Dendritic cell treated with granulocyte-macrophage colony-stimulating factor and Interleukin-4, amounts not matched to agents 40 ng/mL and 50 ng/mL, for 4 days (primary cell): ENCODE results near the gene GAB1.

Source experiments
- H3K27ac Mint-ChIP-seq: one replicate; pipeline ENCODE4 v1.8.0; 2022; ENCODE audit warnings: mild to moderate bottlenecking, mixed read lengths
- H3K27me3 Mint-ChIP-seq: one replicate; pipeline ENCODE4 v1.8.0; 2022; ENCODE audit warnings: mild to moderate bottlenecking, mixed read lengths
- H3K36me3 Mint-ChIP-seq: one replicate; pipeline ENCODE4 v1.8.0; 2022; ENCODE audit warnings: low read depth, mixed read lengths
- H3K4me1 Mint-ChIP-seq: one replicate; pipeline ENCODE4 v1.8.0; 2022; ENCODE audit warnings: low read depth, mixed read lengths
- H3K4me3 Mint-ChIP-seq: one replicate; pipeline ENCODE4 v1.8.0; 2022; ENCODE audit warnings: mild to moderate bottlenecking, moderate library complexity, mixed read lengths
- H3K9me3 Mint-ChIP-seq: one replicate; pipeline ENCODE4 v1.8.0; 2022; ENCODE audit warnings: mixed read lengths
- intact Hi-C: fragments of 100-400 bp; cut with micrococcal nuclease; formaldehyde crosslinking; loops from one replicate; pipeline ENCODE4 v1.15.0; 2022

The GAB1 gene

DNA sequence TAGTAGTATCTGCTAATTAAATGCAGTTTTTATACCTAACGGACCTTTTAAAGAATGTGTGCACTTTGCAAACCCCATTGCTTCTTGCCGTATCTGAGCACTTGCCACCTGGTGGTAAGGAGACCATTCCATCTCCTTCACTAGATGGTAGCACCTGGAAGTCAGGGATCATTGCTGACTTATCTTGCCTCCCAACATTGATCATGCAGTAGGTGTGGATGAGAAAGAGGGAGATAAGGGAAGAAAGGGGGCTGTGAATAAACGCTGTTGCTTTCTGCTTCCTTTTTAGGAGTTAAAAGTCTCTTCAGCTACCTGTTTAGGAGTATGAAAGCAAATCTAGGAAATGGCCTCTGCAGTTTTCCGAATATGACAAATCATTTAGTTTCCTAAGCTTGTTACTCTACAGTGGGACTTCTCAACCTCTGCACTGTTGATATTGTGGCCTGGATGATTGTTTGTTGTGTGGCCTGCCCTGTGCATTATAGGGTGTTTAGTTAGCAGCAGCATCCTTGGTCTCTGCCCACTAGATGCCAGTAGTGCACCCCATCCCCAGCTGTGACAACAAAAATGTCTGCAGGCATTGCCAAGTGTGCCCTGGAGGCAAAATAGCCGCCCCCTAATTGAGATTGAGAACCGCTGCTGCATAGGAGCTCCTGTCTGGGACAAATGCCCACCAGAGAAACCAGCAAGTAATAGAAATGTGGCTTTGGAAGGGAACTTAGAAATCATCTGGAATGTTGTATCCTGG is 38.8 kb downstream of the GAB1 start:
- H3K9me3 Mint-ChIP-seq = no peaks in the 10 kb centered on the region
- H3K4me3 Mint-ChIP-seq = no peak overlapping the region
- peaks cover 24% of the 10 kb centered on the region for H3K4me1 Mint-ChIP-seq
- no peaks in the 10 kb centered on the region for H3K27me3 Mint-ChIP-seq
- H3K36me3 Mint-ChIP-seq = no peaks in the 10 kb centered on the region
- intact Hi-C loops = loop anchor here (5.0 kb wide), 1 partner anchor 38 kb away; the partner anchor contains the start of gene GAB1
- no peak overlapping the region for H3K27ac Mint-ChIP-seq

DNA sequence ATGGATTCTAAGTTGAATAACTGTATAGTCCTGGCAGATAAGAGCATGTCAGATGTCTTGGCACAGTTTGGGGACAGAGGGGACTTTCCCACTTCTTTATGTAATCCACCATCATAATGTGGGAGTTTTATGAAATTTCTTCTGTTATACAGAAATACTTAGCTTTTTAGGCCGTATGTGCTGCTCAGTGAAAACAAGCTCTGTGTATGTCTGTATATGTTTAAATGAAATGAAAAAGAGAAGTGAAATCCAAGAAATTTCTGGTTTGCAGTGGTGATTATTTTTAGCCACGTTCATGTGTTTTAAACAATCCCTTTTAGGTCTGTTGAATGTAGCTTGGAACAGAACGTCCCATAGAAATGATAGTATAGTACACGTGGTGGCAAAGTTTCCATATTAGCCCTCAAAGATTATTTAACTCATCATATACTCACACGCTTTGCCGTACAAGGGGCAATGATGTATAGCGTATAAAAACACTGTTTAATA is 41.0 kb downstream of the GAB1 start:
- H3K9me3 Mint-ChIP-seq = no peaks in the 10 kb centered on the region
- peaks cover 36% of the 10 kb centered on the region for H3K4me1 Mint-ChIP-seq
- no peaks in the 10 kb centered on the region for H3K36me3 Mint-ChIP-seq
- peak overlapping the region; percentile 67 for H3K27ac Mint-ChIP-seq
- H3K27me3 Mint-ChIP-seq = no peaks in the 10 kb centered on the region
- H3K4me3 Mint-ChIP-seq = no peak overlapping the region
- intact Hi-C loops = loop anchor here (5.0 kb wide), 1 partner anchor 40 kb away; the partner anchor contains the start of gene GAB1

DNA sequence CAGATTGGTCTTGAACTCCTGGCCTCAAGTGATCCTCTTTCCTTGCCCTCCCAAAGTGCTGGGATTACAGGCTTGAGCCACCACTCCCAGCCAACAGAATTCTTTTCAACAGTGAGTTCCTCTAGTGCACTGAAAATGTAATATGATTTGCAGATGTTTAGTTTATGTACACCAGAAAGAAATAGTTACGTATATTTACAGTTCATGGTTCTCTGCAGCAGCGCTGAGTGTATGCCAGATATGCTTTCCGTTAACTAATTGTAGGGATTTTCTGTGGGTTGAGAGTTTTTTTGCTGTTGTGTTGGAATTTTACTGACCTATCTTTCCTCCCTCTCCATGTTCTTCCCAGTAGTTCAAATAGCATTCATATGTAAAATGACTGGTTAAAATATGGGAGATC is 44.0 kb downstream of the GAB1 start:
- intact Hi-C loops = no loop called here
- H3K9me3 Mint-ChIP-seq = no peaks in the 10 kb centered on the region
- H3K4me3 Mint-ChIP-seq = no peak overlapping the region
- no peaks in the 10 kb centered on the region for H3K36me3 Mint-ChIP-seq
- H3K27me3 Mint-ChIP-seq = no peaks in the 10 kb centered on the region
- peaks cover 41% of the 10 kb centered on the region for H3K4me1 Mint-ChIP-seq
- H3K27ac Mint-ChIP-seq = no peak overlapping the region

DNA sequence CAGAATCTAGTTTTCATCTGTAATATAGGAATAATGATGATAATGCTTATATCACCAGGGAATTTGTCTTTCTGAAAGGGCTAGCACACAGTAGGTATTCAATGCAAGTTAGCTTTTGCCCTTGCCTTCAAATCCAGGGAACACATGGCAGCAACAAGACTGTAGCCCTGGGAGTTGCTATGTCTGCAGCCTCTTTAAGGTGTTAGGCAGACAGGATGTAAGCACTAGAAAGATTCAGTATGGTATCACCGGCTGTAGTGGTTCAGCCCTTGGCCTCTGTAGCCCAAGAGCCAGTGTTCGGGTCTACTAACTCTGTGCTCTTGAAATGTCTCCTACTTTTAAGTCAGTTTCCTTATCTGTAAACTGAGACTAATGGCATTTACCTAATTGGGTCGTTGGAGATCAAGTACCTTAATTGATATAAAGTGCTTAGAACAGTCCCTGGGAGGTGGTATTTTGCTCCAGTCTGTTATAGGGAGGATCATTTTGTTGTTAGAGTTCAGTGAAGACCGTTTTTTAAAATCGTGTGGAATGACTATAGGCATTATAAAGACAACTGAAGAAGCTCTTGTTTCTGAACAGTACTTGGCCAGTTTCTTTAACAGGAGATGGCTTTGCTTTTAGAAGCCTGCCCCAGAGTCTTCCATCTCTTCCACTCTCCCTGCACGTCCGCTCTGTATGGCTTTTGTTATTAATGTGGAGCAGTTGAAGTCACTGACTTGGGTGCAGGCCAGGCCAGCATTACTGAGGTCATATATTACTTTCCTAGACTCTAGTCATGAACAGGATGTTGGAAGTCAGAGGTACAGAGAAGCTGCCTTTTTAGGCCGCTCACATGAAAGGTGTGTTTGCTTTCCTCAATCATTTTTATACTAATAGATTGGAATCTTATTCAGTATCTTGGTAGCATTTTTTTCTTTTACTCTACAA is 44.8 kb downstream of the GAB1 start:
- Mint-ChIP-seq H3K27me3 (no peaks in the 10 kb centered on the region), H3K9me3 (no peaks in the 10 kb centered on the region), H3K36me3 (no peaks in the 10 kb centered on the region), H3K4me3 (no peak overlapping the region), H3K27ac (no peak overlapping the region), H3K4me1 (peaks cover 41% of the 10 kb centered on the region)
- intact Hi-C loops = no loop called here

DNA sequence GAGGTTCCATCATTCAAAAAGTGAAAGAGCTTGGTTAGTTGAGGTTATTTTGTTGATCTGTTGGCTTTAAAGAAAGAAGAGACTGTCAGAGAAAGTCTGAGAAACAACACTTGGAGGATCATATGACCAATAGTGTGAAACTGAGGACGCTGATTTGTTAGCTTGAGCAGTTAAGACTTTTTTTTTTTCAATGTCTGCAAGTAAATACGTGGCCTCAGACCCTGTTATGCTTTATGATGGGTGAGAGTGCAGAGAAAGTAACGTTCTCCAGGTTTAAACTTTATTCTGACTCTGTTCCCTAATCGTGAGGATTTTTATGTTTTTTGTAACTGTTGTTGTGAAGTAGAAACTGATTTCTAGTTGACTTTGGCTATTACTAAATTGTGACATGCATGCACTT is 45.9 kb downstream of the GAB1 start:
- intact Hi-C loops = no loop called here
- Mint-ChIP-seq H3K4me1 (peaks cover 30% of the 10 kb centered on the region), H3K27ac (no peak overlapping the region), H3K4me3 (no peak overlapping the region), H3K36me3 (no peaks in the 10 kb centered on the region), H3K9me3 (no peaks in the 10 kb centered on the region), H3K27me3 (no peaks in the 10 kb centered on the region)

DNA sequence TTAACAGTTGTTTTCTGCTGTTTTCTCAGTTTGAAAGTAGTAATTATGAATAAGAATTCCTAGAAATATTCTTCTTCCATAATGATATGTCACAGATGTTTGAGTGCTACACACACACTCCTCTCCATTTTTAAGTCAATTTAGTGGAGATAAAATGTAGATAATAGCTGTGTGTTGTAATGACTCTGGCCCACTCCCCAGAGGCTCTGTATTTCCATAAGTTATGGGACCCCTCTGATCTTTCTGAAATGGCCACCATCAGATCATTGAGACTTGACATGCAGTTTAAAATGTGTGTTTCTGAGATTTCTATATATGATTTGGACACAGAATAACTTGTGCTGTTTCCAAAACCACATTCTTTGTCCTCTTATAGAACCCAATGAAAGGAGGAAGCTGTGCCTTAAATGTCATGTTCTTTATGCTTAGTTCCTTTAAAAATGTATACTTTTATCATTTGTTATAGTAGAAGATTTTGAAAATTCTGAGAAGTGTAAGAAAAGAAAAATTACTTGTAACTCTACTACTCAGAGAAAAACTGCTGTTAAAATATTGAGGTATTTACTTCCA is 46.4 kb downstream of the GAB1 start:
- Mint-ChIP-seq H3K4me3 (no peak overlapping the region), H3K36me3 (no peaks in the 10 kb centered on the region), H3K9me3 (no peaks in the 10 kb centered on the region), H3K27ac (no peak overlapping the region), H3K4me1 (peaks cover 25% of the 10 kb centered on the region), H3K27me3 (no peaks in the 10 kb centered on the region)
- intact Hi-C loops = no loop called here

DNA sequence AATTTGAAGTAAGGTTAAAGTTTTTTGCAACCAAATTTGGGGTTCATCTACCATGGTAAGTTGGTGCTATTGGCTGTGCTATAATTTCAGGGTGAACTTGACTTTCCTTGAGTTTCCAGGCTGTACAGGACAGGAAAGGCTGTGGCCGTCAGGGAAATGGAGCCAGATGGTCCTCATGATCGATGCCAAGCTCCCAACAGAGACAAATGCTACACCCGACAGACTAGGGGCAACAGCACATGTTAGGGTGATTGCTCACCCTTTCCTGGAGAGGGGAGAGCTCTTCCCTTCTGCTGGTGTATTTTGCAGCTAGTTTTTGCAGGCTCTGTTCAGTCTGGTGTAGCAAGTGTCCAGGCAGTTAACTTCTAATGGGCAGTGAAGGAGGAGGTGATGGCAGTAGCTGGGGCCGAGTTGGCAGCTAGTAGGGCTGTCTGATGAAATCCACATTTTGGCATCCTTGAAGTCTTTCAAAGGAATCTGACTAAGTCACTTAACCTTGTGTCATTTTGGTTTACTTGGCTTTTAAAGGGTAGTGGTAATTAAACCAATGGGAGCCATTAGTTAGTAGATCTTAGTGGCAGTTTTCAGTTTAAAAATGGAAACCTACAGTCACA is 47.8 kb downstream of the GAB1 start:
- intact Hi-C loops = no loop called here
- Mint-ChIP-seq H3K27me3 (no peaks in the 10 kb centered on the region), H3K4me3 (no peak overlapping the region), H3K4me1 (peaks cover 23% of the 10 kb centered on the region), H3K9me3 (no peaks in the 10 kb centered on the region), H3K36me3 (no peaks in the 10 kb centered on the region), H3K27ac (no peak overlapping the region)

DNA sequence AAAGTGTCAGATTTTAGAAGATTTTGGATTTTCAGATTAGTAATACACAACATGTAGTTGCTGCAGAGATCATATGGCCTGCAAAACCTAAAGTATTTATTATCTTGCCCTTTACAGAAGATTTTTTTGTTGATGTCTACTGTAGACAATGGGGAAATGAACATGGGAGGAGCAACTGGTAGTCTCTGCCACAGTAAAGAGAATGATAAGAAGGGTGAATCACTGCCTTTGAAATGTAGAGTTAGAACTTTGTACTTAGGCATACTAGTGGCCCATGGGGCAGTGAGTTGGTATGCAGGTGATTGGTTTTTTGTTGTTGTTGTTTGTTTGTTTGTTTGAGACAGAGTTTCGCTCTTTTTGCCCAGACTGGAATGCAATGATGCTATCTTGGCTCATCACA is 50.1 kb downstream of the GAB1 start:
- H3K9me3 Mint-ChIP-seq = no peaks in the 10 kb centered on the region
- no peak overlapping the region for H3K4me3 Mint-ChIP-seq
- H3K36me3 Mint-ChIP-seq = no peaks in the 10 kb centered on the region
- H3K27me3 Mint-ChIP-seq = no peaks in the 10 kb centered on the region
- no peak overlapping the region for H3K27ac Mint-ChIP-seq
- H3K4me1 Mint-ChIP-seq = peaks cover 37% of the 10 kb centered on the region
- intact Hi-C loops = no loop called here

DNA sequence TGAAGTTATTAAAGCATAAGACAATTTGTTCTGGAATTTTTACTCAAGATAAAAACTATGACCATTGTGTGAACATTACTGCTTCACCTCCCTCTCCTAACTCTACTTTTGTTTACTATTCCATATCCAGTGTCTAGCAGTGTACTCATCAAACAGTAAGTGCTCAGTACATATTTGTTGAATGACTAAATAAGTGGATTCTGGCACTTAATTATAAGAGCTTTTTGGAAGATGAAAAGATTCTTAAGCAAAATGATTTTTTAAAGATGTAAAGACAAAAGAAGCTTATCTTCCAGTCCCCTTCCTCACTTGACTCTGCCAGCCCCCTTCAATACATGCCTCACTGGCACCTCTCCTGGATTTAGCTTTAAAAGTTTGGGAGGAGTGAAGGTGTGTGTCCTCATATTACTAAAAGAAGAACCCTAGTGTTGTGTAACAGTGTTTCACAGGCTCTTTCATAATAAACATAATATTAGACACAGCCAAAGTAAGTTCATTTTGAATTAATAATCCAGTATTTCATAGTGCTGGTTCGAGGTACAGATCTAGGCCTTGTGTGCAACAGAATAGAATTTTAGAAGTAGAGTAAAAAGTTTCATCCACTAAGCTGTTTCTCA is 53.0 kb downstream of the GAB1 start:
- Mint-ChIP-seq H3K36me3 (no peaks in the 10 kb centered on the region), H3K4me1 (peaks cover 34% of the 10 kb centered on the region), H3K27me3 (no peaks in the 10 kb centered on the region), H3K9me3 (no peaks in the 10 kb centered on the region), H3K27ac (no peak overlapping the region), H3K4me3 (no peak overlapping the region)
- intact Hi-C loops = no loop called here

DNA sequence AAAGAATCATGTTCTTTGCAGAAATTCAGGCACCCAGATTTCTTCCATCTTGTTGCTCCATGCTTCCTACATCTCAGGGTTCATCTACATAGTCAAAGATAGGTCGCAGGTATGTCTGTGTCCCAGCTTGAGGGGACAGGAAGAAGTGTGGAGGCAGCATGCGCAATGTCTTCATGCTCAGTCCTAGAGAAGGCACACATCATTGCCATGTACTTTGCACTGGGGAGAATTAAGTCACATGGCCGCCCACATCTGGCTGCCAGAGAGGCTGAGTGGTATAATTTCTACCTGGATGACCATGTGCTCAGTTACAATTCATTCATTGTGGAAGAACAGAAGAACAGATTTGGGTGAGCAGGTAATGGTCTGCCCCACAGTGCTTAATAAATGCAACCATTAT is 54.1 kb downstream of the GAB1 start:
- intact Hi-C loops = no loop called here

DNA sequence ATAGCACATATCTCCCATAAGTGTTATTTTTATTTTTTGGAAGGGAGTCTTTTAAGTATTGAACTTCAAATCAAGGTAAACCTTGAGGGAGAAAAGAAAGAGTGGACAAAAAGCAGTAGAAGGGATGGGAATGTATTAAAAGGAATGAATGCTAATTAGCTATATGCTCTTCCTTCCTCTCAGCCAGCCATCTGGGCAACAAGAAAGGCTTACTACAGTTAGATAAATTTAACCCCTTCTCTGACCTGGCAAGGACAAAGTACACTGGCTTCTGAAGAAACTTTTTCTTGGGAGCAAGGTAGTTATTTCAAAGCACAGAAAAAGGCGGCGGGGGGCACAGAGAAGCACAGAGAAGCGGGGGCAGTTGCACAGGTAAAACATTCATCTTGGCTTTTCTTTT is 54.6 kb downstream of the GAB1 start:
- Mint-ChIP-seq H3K9me3 (no peaks in the 10 kb centered on the region), H3K36me3 (no peaks in the 10 kb centered on the region), H3K27ac (no peak overlapping the region), H3K4me3 (no peak overlapping the region), H3K27me3 (no peaks in the 10 kb centered on the region), H3K4me1 (peaks cover 34% of the 10 kb centered on the region)
- intact Hi-C loops = no loop called here

More for the DNA sequence above, 54.1 kb downstream of the GAB1 start:
- Mint-ChIP-seq H3K36me3 (no peaks in the 10 kb centered on the region), H3K27ac (no peak overlapping the region), H3K27me3 (no peaks in the 10 kb centered on the region), H3K4me3 (no peak overlapping the region), H3K4me1 (peaks cover 34% of the 10 kb centered on the region), H3K9me3 (no peaks in the 10 kb centered on the region)

DNA sequence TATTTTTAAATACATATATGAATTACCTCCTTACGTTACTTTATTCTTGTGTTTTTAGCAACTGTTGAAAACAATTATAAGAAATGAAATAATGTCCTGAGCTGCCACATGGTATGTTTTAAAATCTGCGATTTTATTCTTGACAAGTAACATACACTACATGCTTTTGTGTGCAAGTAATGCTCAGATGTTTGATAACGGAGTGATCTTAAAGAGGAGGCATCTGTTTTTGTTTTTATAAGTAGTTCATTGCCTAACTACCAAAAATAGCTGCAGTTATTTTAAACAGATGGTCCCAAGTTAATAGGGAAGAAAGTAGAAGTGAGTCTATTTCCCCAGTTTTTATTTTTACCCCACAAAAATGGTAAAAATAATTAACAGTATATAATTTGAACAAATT is 55.2 kb downstream of the GAB1 start:
- peaks cover 34% of the 10 kb centered on the region for H3K4me1 Mint-ChIP-seq
- intact Hi-C loops = no loop called here
- H3K27me3 Mint-ChIP-seq = no peaks in the 10 kb centered on the region
- H3K4me3 Mint-ChIP-seq = no peak overlapping the region
- H3K9me3 Mint-ChIP-seq = no peaks in the 10 kb centered on the region
- H3K36me3 Mint-ChIP-seq = no peaks in the 10 kb centered on the region
- no peak overlapping the region for H3K27ac Mint-ChIP-seq

DNA sequence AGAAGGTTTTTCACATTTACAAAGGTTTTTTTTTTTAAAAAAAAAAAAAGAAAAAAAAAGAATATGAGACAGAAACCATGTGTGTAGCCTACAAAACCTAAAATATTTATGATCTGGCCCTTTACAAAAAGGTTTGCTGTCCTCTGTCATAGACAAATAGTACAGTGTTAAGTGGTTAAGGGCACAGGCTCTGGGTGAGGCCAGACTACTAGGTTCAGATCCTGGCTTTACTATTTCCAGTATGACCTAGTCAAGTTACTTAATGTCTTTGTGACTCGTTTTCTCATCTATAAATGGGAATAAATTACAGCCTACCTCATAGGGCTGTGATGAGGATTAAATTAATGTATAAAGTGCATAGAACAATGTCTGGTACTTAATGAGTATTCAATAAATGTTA is 56.5 kb downstream of the GAB1 start:
- intact Hi-C loops = no loop called here
- H3K4me1 Mint-ChIP-seq = peaks cover 34% of the 10 kb centered on the region

More for the DNA sequence above, 56.5 kb downstream of the GAB1 start:
- H3K27ac Mint-ChIP-seq = no peak overlapping the region
- H3K27me3 Mint-ChIP-seq = no peaks in the 10 kb centered on the region
- no peaks in the 10 kb centered on the region for H3K9me3 Mint-ChIP-seq
- no peaks in the 10 kb centered on the region for H3K36me3 Mint-ChIP-seq
- H3K4me3 Mint-ChIP-seq = no peak overlapping the region
